DOHH2 (cell line): ENCODE results near the gene LEF1.

ENCODE experiments used
- H3F3A ChIP-seq: fragments of 200-600 bp; sonication (generic), shearing (Covaris generic); 2 replicates; pipeline ENCODE4 v1.6.0; 2016; ENCODE audit warnings: antibody characterized with exemption, mild to moderate bottlenecking; ENCODE audit not compliant: control insufficient read depth, insufficient read depth
- H3K27ac ChIP-seq: fragments of 200-600 bp; sonication (generic); 2 replicates; pipeline ENCODE4 v1.5.1; 2014; ENCODE audit warnings: low read depth, mild to moderate bottlenecking, low read length, moderate library complexity
- H3K27me3 ChIP-seq: fragments of 200-600 bp; sonication (generic); 2 replicates; pipeline ENCODE4 v1.6.1; 2014; ENCODE audit warnings: mild to moderate bottlenecking, low read length, mixed read lengths; ENCODE audit not compliant: control insufficient read depth
- H3K36me3 ChIP-seq: fragments of 200-600 bp; sonication (generic); 2 replicates; pipeline ENCODE4 v1.6.1; 2014; ENCODE audit warnings: mild to moderate bottlenecking, low read length, moderate library complexity, mixed read lengths; ENCODE audit not compliant: control insufficient read depth
- H3K4me1 ChIP-seq: fragments of 200-600 bp; sonication (generic); 2 replicates; pipeline ENCODE4 v1.6.1; 2014; ENCODE audit warnings: mild to moderate bottlenecking, low read length, mixed read lengths; ENCODE audit not compliant: control insufficient read depth
- H3K4me2 ChIP-seq: fragments of 200-600 bp; sonication (generic); 2 replicates; pipeline ENCODE4 v1.6.0; 2014; ENCODE audit warnings: mild to moderate bottlenecking, low read length, moderate library complexity
- H3K4me3 ChIP-seq: fragments of 200-600 bp; sonication (generic); 2 replicates; pipeline ENCODE4 v1.5.1; 2014; ENCODE audit warnings: mild to moderate bottlenecking, low read length, mixed read lengths
- H3K79me2 ChIP-seq: fragments of 200-600 bp; sonication (generic); 2 replicates; pipeline ENCODE4 v1.6.1; 2014; ENCODE audit warnings: mild to moderate bottlenecking, low read length, mixed read lengths; ENCODE audit not compliant: control insufficient read depth
- H3K9me2 ChIP-seq: fragments of 200-600 bp; sonication (generic); replicated peaks from 2 replicates; pipeline ENCODE4 v1.6.1; 2014; ENCODE audit warnings: mild to moderate bottlenecking, low read length, mixed read lengths; ENCODE audit not compliant: control insufficient read depth
- H3K9me3 ChIP-seq: fragments of 200-600 bp; sonication (generic); 2 replicates; pipeline ENCODE4 v1.6.1; 2014; ENCODE audit warnings: antibody characterized with exemption, low read length, mixed read lengths; ENCODE audit not compliant: control insufficient read depth, insufficient read depth
- H4K20me1 ChIP-seq: fragments of 200-600 bp; sonication (generic); 2 replicates; pipeline ENCODE4 v1.6.0; 2014; ENCODE audit warnings: low read depth, mild to moderate bottlenecking, antibody characterized with exemption, low read length, moderate library complexity; ENCODE audit not compliant: control insufficient read depth, insufficient read depth
- EZH2phosphoT487 ChIP-seq: fragments of 200-600 bp; sonication (generic); IDR thresholded peaks from 2 replicates; pipeline ENCODE4 v1.6.1; 2017; ENCODE audit warnings: borderline replicate concordance, mild to moderate bottlenecking, antibody characterized with exemption, low read length, moderate library complexity, mixed read lengths
- TF ChIP-seq, protein P1 (sequence below): fragments of 200-600 bp; sonication (generic); IDR thresholded peaks from one replicate; pipeline ENCODE4 v1.5.1; 2014; ENCODE audit warnings: antibody characterized with exemption, mild to moderate bottlenecking, low read depth, low read length; ENCODE audit not compliant: poor library complexity, severe bottlenecking

The LEF1 gene

DNA sequence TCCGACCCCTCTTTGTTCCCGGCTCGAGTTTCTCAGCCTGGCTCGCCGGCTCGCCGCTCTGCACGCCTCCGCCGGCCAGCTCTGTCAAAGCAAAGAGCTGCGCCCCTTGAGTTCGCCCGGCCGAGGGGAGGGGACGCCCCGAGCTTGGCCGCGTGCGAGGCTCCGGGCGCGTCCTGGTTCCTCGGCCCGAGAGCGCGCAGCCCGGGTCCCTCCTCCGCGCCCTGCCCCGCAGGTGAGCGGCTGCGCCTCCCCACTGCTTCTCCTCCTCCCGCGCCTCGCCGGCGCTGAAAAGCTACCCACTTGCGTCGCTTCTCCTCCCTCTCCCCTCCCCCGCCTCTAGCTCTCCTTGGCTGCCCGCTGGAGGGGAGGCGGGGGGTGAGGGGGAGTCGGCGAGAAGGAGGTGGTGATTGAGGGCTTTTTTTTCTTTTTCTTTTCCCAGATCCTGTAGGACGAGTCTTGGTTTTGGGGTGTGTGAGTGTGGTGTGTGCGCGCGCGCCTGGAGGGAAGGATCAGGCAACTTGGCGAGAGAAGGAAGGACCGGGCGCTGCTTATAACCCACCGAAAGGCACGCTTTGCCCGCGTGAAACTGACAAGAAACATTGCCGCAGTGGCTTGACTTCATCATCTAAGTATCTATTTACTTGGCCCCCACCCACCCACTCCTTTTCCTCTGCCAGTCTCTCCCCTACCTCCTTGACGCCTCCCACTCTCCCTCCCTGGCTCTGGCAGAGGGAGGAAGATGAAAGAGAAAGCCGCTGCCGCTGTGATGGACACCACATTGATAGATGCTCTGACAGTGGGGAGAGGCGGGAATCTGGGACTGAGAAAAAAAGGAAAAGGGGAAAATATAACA lies at the start of gene LEF1:
TSS of gene LEF1 (minus strand) at position 262 of the 853 bp plus-strand sequence. CDS start 1,165 bp downstream, outside the sequence.
- TF ChIP-seq, protein P1, sequence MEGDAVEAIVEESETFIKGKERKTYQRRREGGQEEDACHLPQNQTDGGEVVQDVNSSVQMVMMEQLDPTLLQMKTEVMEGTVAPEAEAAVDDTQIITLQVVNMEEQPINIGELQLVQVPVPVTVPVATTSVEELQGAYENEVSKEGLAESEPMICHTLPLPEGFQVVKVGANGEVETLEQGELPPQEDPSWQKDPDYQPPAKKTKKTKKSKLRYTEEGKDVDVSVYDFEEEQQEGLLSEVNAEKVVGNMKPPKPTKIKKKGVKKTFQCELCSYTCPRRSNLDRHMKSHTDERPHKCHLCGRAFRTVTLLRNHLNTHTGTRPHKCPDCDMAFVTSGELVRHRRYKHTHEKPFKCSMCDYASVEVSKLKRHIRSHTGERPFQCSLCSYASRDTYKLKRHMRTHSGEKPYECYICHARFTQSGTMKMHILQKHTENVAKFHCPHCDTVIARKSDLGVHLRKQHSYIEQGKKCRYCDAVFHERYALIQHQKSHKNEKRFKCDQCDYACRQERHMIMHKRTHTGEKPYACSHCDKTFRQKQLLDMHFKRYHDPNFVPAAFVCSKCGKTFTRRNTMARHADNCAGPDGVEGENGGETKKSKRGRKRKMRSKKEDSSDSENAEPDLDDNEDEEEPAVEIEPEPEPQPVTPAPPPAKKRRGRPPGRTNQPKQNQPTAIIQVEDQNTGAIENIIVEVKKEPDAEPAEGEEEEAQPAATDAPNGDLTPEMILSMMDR: no peak
- TF ChIP-seq EZH2phosphoT487: peak; percentile 25
- Histone ChIP-seq H3K9me3 (no peaks in the 10 kb centered on the region), H4K20me1 (no peaks in the 10 kb centered on the region), H3K36me3 (peaks cover 11% of the 10 kb centered on the region; the same call in 1 of the 2 replicates), H3K4me2 (peak within 1 kb of the TSS; percentile 77), H3K9me2 (no peaks in the 10 kb centered on the region), H3K79me2 (peaks cover 27% of the 10 kb centered on the region), H3K4me3 (peak within 1 kb of the TSS; percentile 96), H3K27me3 (peaks cover 38% of the 10 kb centered on the region), H3K4me1 (peaks cover 44% of the 10 kb centered on the region), H3F3A (peaks cover 29% of the 10 kb centered on the region), H3K27ac (peak within 1 kb of the TSS; percentile 51)

DNA sequence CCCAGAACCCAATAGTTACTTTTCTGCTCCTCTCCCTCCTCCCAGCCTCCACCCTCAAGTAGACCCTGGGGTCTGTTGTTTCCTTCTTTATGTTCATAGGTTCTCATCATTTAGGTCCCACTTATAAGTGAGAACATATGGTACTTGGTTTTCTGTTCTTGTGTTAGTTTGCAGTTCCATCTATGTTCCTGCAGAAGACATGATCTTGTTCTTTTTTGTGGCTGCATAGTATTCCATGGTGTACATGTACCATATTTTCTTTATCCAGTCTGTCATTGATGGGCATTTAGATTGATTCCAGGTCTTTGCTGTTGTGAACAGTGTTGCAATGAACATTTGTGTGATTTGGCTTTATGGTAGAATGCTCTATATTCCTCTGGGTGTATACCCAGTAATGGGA lies 47.8 kb upstream of the LEF1 start:
- no peaks in the 10 kb centered on the region for H3K9me3 ChIP-seq

DNA sequence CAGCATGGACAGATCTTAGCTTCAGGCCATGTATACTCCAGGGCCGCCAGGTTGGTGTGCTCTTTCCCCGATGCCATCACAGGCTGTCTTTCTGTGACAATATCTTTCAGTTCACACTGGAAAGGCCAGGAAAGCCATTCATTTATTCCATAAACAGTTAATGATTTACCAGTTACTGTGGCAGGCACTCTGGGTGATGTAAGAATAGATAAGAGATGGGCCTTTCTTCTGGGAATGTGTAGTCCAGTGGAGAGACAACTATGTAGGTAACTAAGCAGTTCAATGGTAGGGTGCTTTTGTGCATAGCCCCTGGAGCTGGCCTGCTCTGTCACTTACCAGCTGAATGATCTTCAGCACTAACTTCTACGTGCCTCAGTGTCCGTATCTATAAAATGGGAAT lies 46.3 kb upstream of the LEF1 start:
- no peaks in the 10 kb centered on the region for H3K27me3 ChIP-seq
- no peaks in the 10 kb centered on the region for H4K20me1 ChIP-seq
- H3K9me3 ChIP-seq: no peaks in the 10 kb centered on the region
- H3K4me1 ChIP-seq: no peaks in the 10 kb centered on the region
- no peaks in the 10 kb centered on the region for H3K79me2 ChIP-seq
- H3K9me2 ChIP-seq: no peaks in the 10 kb centered on the region
- no peaks in the 10 kb centered on the region for H3F3A ChIP-seq
- H3K4me2 ChIP-seq: no peak overlapping the region
- no peaks in the 10 kb centered on the region for H3K36me3 ChIP-seq
- H3K27ac ChIP-seq: no peak overlapping the region
- no peak for TF ChIP-seq EZH2phosphoT487
- TF ChIP-seq, protein P1: no peak
- no peak overlapping the region for H3K4me3 ChIP-seq

More for the DNA sequence above, 47.8 kb upstream of the LEF1 start:
- no peak for TF ChIP-seq EZH2phosphoT487
- TF ChIP-seq, protein P1: no peak
- Histone ChIP-seq H3K9me2 (no peaks in the 10 kb centered on the region), H3K4me2 (no peak overlapping the region), H3K4me1 (no peaks in the 10 kb centered on the region), H3K27ac (no peak overlapping the region), H4K20me1 (no peaks in the 10 kb centered on the region), H3F3A (no peaks in the 10 kb centered on the region), H3K79me2 (no peaks in the 10 kb centered on the region), H3K27me3 (no peaks in the 10 kb centered on the region), H3K36me3 (no peaks in the 10 kb centered on the region), H3K4me3 (no peak overlapping the region)
